C4-2B (cell line): ENCODE data around the gene BCL11B.
A peak's percentile ranks its signal among the peaks of the same experiment; 100 is the strongest.
"Not testable (repeated sequence)": the region's sequence is repeated elsewhere in the genome, so short reads cannot be mapped to it uniquely, and the experiment has no call there.

Experiments
- H3K27ac ChIP-seq: fragments of 450-650 bp; 2 replicates; pipeline ENCODE4 v1.5.1; 2017
- CTCF ChIP-seq: fragments of 450-650 bp; conservative IDR thresholded peaks from 2 replicates; pipeline ENCODE4 v1.5.1; 2017; ENCODE audit warnings: mild to moderate bottlenecking
- ZFX ChIP-seq: fragments of 450-650 bp; IDR thresholded peaks from 2 replicates; pipeline ENCODE4 v1.6.1; 2017

BCL11B gene

GRCh38 chr14:99191395-99192027 is 80.5 kb downstream of the BCL11B start:
- no peak for TF ChIP-seq CTCF
- TF ChIP-seq ZFX, result no peak
- H3K27ac ChIP-seq, result peak overlapping the region; percentile 60; the same call in 1 of the 2 replicates

- no peak overlapping the region for H3K27ac ChIP-seq
Observed at GRCh38 chr14:99190696-99191394, 81.2 kb downstream of the BCL11B start.

GRCh38 chr14:99189201-99189801 is 82.7 kb downstream of the BCL11B start:
- TF ChIP-seq CTCF, result no peak
- no peak for TF ChIP-seq ZFX
- H3K27ac ChIP-seq, result no peak overlapping the region

More at GRCh38 chr14:99190696-99191394, 81.2 kb downstream of the BCL11B start:
- TF ChIP-seq ZFX, result no peak
- no peak for TF ChIP-seq CTCF

GRCh38 chr14:99188731-99189191 is 83.2 kb downstream of the BCL11B start:
- H3K27ac ChIP-seq, result no peak overlapping the region
- no peak for TF ChIP-seq CTCF
- no peak for TF ChIP-seq ZFX

GRCh38 chr14:99187858-99188257 is 84.1 kb downstream of the BCL11B start:
- TF ChIP-seq ZFX (no peak), CTCF (no peak)
- H3K27ac ChIP-seq, result no peak overlapping the region

- TF ChIP-seq CTCF (no peak), ZFX (no peak)
- no peak overlapping the region for H3K27ac ChIP-seq
Observed at GRCh38 chr14:99186956-99187690, 84.9 kb downstream of the BCL11B start.

GRCh38 chr14:99186336-99186735 is 85.7 kb downstream of the BCL11B start:
- H3K27ac ChIP-seq, result not testable (repeated sequence)
